T-cell (primary cell): ENCODE measurements around the gene TDRD15. TPM values are rescaled to one million over a fixed set of nuclear protein-coding genes. Genes with fewer than 3 reads are reported as not detected.

Source experiments
- ATAC-seq, 4 experiments: fragments of 200-7000 bp in 3 of 4; fragments of 150-1000 bp in 1 of 4; cut with Tn5 transposase; replicated peaks in 1 of 4; 1 replicate in 3 of 4; 2 replicates in 1 of 4; pipeline ENCODE4 v1.10.0; 2021; ENCODE audit warnings: moderate library complexity in 3 of 4, mild to moderate bottlenecking in 2 of 4, moderate number of reproducible peaks in 1 of 4
- CTCF ChIA-PET, 2 donors: fragments of 300-600 bp; sonication (Branson Sonifier 250); formaldehyde crosslinking; loops; one replicate each; lab custom pipeline; 2022; ENCODE audit warnings: antibody characterized with exemption in 2 of 2; lab: Charles Lee
- POLR2A ChIA-PET, 2 donors: fragments of 300-600 bp; sonication (Branson Sonifier 250); formaldehyde crosslinking; loops; one replicate each; lab custom pipeline; 2022; ENCODE audit warnings: antibody characterized with exemption in 2 of 2; lab: Charles Lee
- DNase-seq, 35 experiments: peaks; one replicate each; pipeline versions ENCODE4 v3.0.0 to v3.0.0-alpha.2; 2013 to 2023
- H3K27ac ChIP-seq: one replicate; pipeline ENCODE4 v1.5.1; 2013; ENCODE audit warnings: low read length
- H3K27me3 ChIP-seq, 2 experiments: replicated peaks in 1 of 2; 1 replicate in 1 of 2; 2 replicates in 1 of 2; pipeline versions ENCODE4 v1.6.1 to v1.7.0; 2013; ENCODE audit warnings: low read length in 1 of 2, mixed read lengths in 1 of 2; ENCODE audit not compliant: control insufficient read depth in 2 of 2, insufficient read depth in 2 of 2; ENCODE audit errors: extremely low read depth in 1 of 2
- H3K36me3 ChIP-seq, 2 donors: 1 replicate in 1 of 2; 2 replicates in 1 of 2; pipeline versions ENCODE4 v1.6.1 to v1.7.0; 2013; ENCODE audit warnings: low read length in 1 of 2; ENCODE audit not compliant: control insufficient read depth in 2 of 2, insufficient read depth in 1 of 2; ENCODE audit errors: extremely low read depth in 1 of 2
- H3K4me1 ChIP-seq, 2 experiments: 1 replicate in 1 of 2; 2 replicates in 1 of 2; pipeline versions ENCODE4 v1.6.1 to v1.7.0; 2013; ENCODE audit warnings: low read length in 2 of 2, mixed read lengths in 1 of 2; ENCODE audit not compliant: insufficient read depth in 2 of 2, control insufficient read depth in 1 of 2; ENCODE audit errors: extremely low read depth in 1 of 2
- H3K4me3 ChIP-seq, 2 donors: 1 replicate in 1 of 2; 2 replicates in 1 of 2; pipeline versions ENCODE4 v1.5.1 to v1.7.0; 2013; ENCODE audit warnings: mild to moderate bottlenecking in 2 of 2, low read length in 1 of 2, moderate library complexity in 1 of 2; ENCODE audit not compliant: control insufficient read depth in 1 of 2; ENCODE audit errors: extremely low read depth in 1 of 2
- H3K9me3 ChIP-seq: 2 replicates; pipeline ENCODE4 v1.7.0; 2013
- H3K27ac Mint-ChIP-seq, 2 donors: one replicate each; pipeline ENCODE4 v1.8.0; 2020 to 2021; ENCODE audit warnings: mild to moderate bottlenecking in 2 of 2, mixed read lengths in 2 of 2
- H3K27me3 Mint-ChIP-seq, 2 donors: one replicate each; pipeline ENCODE4 v1.8.0; 2021 to 2022; ENCODE audit warnings: mixed read lengths in 2 of 2
- H3K36me3 Mint-ChIP-seq: one replicate; pipeline ENCODE4 v1.8.0; 2021; ENCODE audit warnings: mixed read lengths
- H3K4me1 Mint-ChIP-seq, 3 donors: one replicate each; pipeline ENCODE4 v1.8.0; 2020 to 2022; ENCODE audit warnings: mixed read lengths in 3 of 3, mild to moderate bottlenecking in 1 of 3
- H3K4me3 Mint-ChIP-seq, 3 donors: one replicate each; pipeline ENCODE4 v1.8.0; 2020 to 2022; ENCODE audit warnings: mild to moderate bottlenecking in 3 of 3, mixed read lengths in 3 of 3, moderate library complexity in 3 of 3
- H3K9me3 Mint-ChIP-seq, 3 donors: one replicate each; pipeline ENCODE4 v1.8.0; 2020 to 2022; ENCODE audit warnings: mixed read lengths in 3 of 3
- WGBS: methylation state at CpG from one replicate; pipeline ENCODE4 v1.1.5; 2013; ENCODE audit warnings: missing lambda C conversion rate; ENCODE audit not compliant: insufficient coverage; 5-methylcytosine and 5-hydroxymethylcytosine counted together
- total RNA-seq, 35 experiments: library from RNA in 6 of 35; stranded (reverse) in 6 of 35; fragments of 120-200 nt in 1 of 35; gene quantifications; one replicate each; pipeline versions ENCODE4 v1.2.1 to v1.2.4 and lab custom pipeline; 2013 to 2026

The TDRD15 gene
- not detected for total RNA-seq
- 0.22 TPM for total RNA-seq (2013)
- 0 to 0.27 (median 0.04) reads per million in 29 experiments for total RNA-seq (lab: John Stamatoyannopoulos, UW)

DNA sequence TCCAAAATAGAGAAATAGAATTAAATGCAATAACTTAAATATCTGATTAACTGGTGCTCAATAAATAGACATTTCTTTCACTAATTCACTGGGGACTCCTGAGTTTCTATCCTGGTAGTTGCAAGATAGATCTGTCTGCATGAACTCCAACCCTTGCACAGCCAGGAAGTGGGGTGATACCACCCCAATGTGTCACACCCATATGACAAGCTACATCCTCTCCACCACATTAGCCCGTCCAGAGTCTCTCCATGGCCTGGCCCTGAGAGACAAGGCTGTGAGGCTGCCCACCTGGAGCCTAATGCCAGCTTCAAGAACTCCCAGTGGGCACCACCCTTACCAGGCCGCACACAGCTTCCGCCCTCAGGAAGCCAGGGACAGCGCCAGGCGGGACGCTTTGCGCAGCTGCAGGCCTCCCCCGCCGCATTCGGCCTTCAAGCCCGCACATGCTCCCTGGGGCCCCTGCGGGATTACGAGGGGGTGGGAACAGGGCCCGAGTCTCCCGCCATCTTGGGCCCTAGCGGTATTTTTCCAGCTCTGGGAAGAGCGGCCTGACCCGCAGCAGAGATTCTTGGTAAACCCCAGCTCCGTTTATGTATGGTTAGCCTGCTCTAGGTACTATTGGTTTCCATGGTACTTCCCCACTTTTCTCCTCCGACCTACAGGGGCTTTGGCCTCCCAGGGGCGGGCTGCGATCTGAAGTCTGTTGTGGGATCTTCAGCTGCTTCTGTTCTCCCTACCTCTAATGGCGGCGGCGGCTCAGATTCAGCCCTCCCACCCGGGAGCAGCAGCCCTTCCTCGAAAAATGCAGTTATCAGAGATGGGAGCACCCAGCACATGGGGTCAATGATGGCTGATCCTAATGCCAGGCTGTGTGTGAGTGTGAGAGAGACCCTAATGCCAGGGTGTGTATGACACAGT, at the start of gene TDRD15:
Gene TDRD15 (plus strand): TSS at position 496 of the 921 bp plus-strand sequence. CDS start 13,500 bp downstream, outside the sequence.
- H3K27me3 Mint-ChIP-seq: peaks cover 2 to 9% of the 10 kb centered on the region in 2 donors
- H3K4me3 Mint-ChIP-seq: no peak within 1 kb of the TSS
- ChIA-PET POLR2A (no interaction called here), CTCF (no interaction called here)
- Histone ChIP-seq H3K27ac (no peak within 1 kb of the TSS), H3K9me3 (no peaks in the 10 kb centered on the region), H3K4me1 (no peaks in the 10 kb centered on the region), H3K36me3 (no peaks in the 10 kb centered on the region), H3K4me3 (no peak within 1 kb of the TSS), H3K27me3 (no peaks in the 10 kb centered on the region)
- 88% methylated on average over 20 of the region's 27 CpGs for WGBS
- ATAC-seq (peak in 1 of 4 experiments; percentile 38), DNase-seq (no peak)
- no peaks in the 10 kb centered on the region for H3K36me3 Mint-ChIP-seq
- H3K4me1 Mint-ChIP-seq: no peaks in the 10 kb centered on the region
- H3K9me3 Mint-ChIP-seq: no peaks in the 10 kb centered on the region
- no peak within 1 kb of the TSS for H3K27ac Mint-ChIP-seq

DNA sequence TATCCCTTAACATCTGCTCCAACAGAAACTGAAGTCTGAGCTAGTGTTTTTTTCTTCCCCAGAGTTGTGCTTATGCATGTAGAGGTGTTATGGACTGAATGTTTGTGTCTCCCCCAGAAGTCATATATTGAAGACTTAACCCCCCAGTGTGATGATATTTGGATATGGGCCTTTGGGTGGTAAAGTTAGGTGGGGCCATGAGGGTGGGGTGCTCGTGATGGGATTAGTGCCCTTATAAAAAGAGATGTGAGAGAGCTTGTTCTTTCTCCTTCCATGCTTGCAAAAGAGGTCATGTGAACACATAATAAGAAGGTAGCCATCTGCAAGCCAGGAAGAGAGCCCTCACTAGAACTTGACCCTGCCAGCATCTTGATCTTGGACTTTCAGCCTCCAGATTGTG, 45.5 kb upstream of the TDRD15 start:
- Mint-ChIP-seq H3K4me3 (no peak overlapping the region), H3K4me1 (no peaks in the 10 kb centered on the region), H3K36me3 (no peaks in the 10 kb centered on the region), H3K27ac (no peak overlapping the region), H3K27me3 (peaks cover 0 to 3% of the 10 kb centered on the region in 2 donors), H3K9me3 (peaks cover 0 to 12% (median 7%) of the 10 kb centered on the region in 3 donors)
- H3K27me3 ChIP-seq: no peaks in the 10 kb centered on the region
- ChIA-PET CTCF (no interaction called here), POLR2A (no interaction called here)
- H3K4me1 ChIP-seq: no peaks in the 10 kb centered on the region
- no peak for DNase-seq
- WGBS: 57% methylated on average over 1 of the region's 1 CpG
- H3K27ac ChIP-seq: no peak overlapping the region
- ATAC-seq: no peak
- no peaks in the 10 kb centered on the region for H3K9me3 ChIP-seq
- no peaks in the 10 kb centered on the region for H3K36me3 ChIP-seq
- no peak overlapping the region for H3K4me3 ChIP-seq

DNA sequence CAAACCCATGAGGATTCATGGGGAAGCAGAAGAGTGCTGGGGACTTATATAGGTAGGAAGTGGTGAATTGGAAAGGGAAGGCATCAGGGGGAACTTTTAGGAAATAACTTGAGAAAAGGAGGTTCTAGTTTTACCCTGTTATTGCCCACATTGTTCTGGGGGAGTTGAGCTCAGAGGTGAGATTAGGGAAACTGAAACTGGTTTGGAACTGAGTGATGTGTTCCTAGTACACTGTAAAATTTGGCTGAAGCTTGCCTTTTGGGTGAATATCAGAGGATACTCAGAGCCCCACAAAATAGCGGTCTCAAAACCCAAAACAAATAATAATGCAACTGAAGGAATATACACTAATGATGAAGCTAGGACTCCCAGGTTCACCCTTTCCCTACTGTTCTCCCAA, 40.3 kb upstream of the TDRD15 start:
- ATAC-seq (peak in 1 of 4 experiments; percentile 7), DNase-seq (no peak)
- Histone ChIP-seq H3K27ac (no peak overlapping the region), H3K27me3 (no peaks in the 10 kb centered on the region), H3K36me3 (no peaks in the 10 kb centered on the region), H3K9me3 (no peaks in the 10 kb centered on the region), H3K4me3 (no peak overlapping the region), H3K4me1 (no peaks in the 10 kb centered on the region)
- Mint-ChIP-seq H3K4me1 (no peaks in the 10 kb centered on the region), H3K27me3 (peaks cover 0 to 2% of the 10 kb centered on the region in 2 donors), H3K4me3 (no peak overlapping the region), H3K27ac (no peak overlapping the region), H3K9me3 (peaks cover 0 to 5% (median 3%) of the 10 kb centered on the region in 3 donors), H3K36me3 (no peaks in the 10 kb centered on the region)
- POLR2A ChIA-PET: no interaction called here
- no CpG with 5 or more reads among the region's 1 CpG for WGBS
- CTCF ChIA-PET: no interaction called here

DNA sequence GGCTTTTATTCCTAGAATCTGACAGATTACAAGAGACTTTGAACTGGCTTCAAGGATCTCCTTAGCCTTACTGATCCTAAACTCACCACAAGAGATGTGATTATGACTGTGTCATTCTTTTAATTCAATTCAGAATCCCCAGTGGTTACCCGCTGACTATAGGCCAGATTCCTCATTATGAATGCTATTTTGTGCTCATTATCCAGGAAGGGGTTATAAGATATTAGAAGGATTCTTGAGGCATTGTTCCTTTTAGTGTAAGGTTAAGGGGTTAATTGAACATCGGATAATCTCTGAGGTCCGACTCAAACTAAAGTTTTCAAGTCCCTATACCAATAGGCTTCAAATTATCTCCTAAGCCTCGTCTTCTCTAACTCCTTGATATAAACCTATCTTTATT, 39.4 kb upstream of the TDRD15 start:
- no peak for ATAC-seq
- CTCF ChIA-PET: no interaction called here
- no CpG with 5 or more reads among the region's 4 CpGs for WGBS

DNA sequence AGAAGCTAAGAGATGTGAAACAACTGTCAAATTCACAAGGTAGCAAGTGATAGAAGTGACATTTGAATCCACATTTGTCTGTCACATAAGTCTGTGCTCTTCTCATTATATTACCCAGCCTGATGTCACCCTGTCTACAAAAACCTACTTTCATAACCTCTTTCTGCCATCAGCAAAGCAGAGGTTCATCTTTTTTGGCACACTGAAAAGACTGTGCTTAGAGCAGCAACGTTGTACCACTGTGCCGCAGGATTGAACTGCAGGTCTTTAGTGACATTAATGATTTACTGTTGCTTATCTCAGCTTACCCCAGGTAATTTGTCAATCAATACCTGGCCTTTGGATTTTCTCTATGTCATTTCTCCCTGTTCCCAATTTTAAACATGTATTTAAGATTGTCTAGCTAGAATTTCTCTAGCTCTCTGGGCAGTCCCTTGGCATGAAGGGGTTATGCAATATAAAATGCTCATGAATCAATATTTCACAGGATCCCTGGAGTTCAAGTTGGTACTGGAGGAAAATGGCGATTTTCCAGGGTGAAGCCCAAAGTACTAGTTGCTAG, 31.4 kb upstream of the TDRD15 start:
- DNase-seq: no peak
- Mint-ChIP-seq H3K4me1 (no peaks in the 10 kb centered on the region), H3K4me3 (no peak overlapping the region)

More for the DNA sequence above, 39.4 kb upstream of the TDRD15 start:
- POLR2A ChIA-PET: no interaction called here
- H3K27ac ChIP-seq: no peak overlapping the region
- H3K36me3 ChIP-seq: no peaks in the 10 kb centered on the region
- H3K36me3 Mint-ChIP-seq: no peaks in the 10 kb centered on the region
- no peaks in the 10 kb centered on the region for H3K4me1 Mint-ChIP-seq
- DNase-seq: no peak
- no peaks in the 10 kb centered on the region for H3K9me3 ChIP-seq
- H3K4me1 ChIP-seq: no peaks in the 10 kb centered on the region
- H3K27me3 Mint-ChIP-seq: peaks cover 0 to 2% of the 10 kb centered on the region in 2 donors
- H3K9me3 Mint-ChIP-seq: no peaks in the 10 kb centered on the region
- H3K27ac Mint-ChIP-seq: no peak overlapping the region
- no peak overlapping the region for H3K4me3 ChIP-seq
- no peaks in the 10 kb centered on the region for H3K27me3 ChIP-seq
- no peak overlapping the region for H3K4me3 Mint-ChIP-seq

DNA sequence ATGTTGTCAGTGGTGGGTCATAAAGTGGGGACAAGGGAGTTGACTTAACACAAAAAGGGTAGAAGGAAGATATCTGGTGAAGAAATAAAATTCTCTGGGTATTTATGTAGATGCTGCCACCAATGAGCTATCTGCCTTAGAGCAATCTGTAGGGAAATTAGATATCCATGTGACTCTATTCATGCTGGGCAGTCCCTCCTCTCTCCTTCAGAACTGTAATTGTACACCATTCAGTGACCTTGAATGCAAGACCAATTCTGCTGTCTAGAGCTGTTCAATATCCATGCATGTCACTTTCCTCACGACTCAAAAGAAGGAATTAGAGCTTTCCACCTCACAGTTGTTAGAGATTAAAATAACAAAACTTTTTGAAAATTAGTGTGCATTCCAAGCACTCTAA, 28.6 kb upstream of the TDRD15 start:
- Histone ChIP-seq H3K36me3 (no peaks in the 10 kb centered on the region), H3K27ac (no peak overlapping the region), H3K27me3 (no peaks in the 10 kb centered on the region), H3K4me3 (no peak overlapping the region), H3K4me1 (no peaks in the 10 kb centered on the region), H3K9me3 (no peaks in the 10 kb centered on the region)
- no CpG with 5 or more reads among the region's 1 CpG for WGBS
- Mint-ChIP-seq H3K36me3 (no peaks in the 10 kb centered on the region), H3K4me3 (no peak overlapping the region), H3K27ac (no peak overlapping the region), H3K9me3 (no peaks in the 10 kb centered on the region), H3K4me1 (no peaks in the 10 kb centered on the region), H3K27me3 (peaks cover 6 to 9% of the 10 kb centered on the region in 2 donors)
- ChIA-PET POLR2A (interaction anchor here in 1 of 2 donors (0.6 kb wide), 1 partner anchor 48 kb away, joined by 3 read pairs; no protein-coding TSS in a partner anchor), CTCF (interaction anchor here in 1 of 2 donors (0.6 to 1.4 kb wide), 2 partner anchors 14 to 103 kb away, joined by 3 to 9 read pairs; no protein-coding TSS in a partner anchor)
- no peak for ATAC-seq
- DNase-seq: no peak

More for the DNA sequence above, 31.4 kb upstream of the TDRD15 start:
- no peaks in the 10 kb centered on the region for H3K9me3 ChIP-seq
- Mint-ChIP-seq H3K9me3 (no peaks in the 10 kb centered on the region), H3K27me3 (peaks cover 8 to 9% of the 10 kb centered on the region in 2 donors), H3K36me3 (no peaks in the 10 kb centered on the region), H3K27ac (no peak overlapping the region)
- H3K36me3 ChIP-seq: no peaks in the 10 kb centered on the region
- H3K4me1 ChIP-seq: no peaks in the 10 kb centered on the region
- no peak overlapping the region for H3K4me3 ChIP-seq
- no peaks in the 10 kb centered on the region for H3K27me3 ChIP-seq
- ATAC-seq: no peak
- WGBS: 92% methylated on average over 2 of the region's 3 CpGs
- POLR2A ChIA-PET: no interaction called here
- no peak overlapping the region for H3K27ac ChIP-seq
- CTCF ChIA-PET: no interaction called here
